CD14-positive monocyte (primary cell): ENCODE measurements around the gene KCNIP3. TPM values are rescaled to one million over a fixed set of nuclear protein-coding genes. Genes with fewer than 3 reads are reported as not detected.

Source experiments
- DNase-seq, 3 donors: peaks; one replicate each; pipeline ENCODE4 v3.0.0-alpha.2; 2011 to 2022
- H2AFZ ChIP-seq: 2 replicates; pipeline ENCODE4 v1.6.0; 2012; ENCODE audit warnings: mild to moderate bottlenecking, low read depth, low read length, inconsistent platforms; ENCODE audit not compliant: insufficient read depth, poor library complexity, severe bottlenecking
- H3K27ac ChIP-seq, 2 donors: 1 replicate in 1 of 2; 2 replicates in 1 of 2; pipeline ENCODE4 v1.5.1; 2012 to 2013; ENCODE audit warnings: low read length in 2 of 2, control low read depth in 1 of 2, inconsistent platforms in 1 of 2, low read depth in 1 of 2, mild to moderate bottlenecking in 1 of 2
- H3K27me3 ChIP-seq, 2 donors: one replicate each; pipeline versions ENCODE4 v1.6.0 to v1.6.1; 2011 to 2013; ENCODE audit warnings: low read length in 2 of 2; ENCODE audit not compliant: control insufficient read depth in 2 of 2, insufficient read depth in 2 of 2
- H3K36me3 ChIP-seq, 2 donors: replicated peaks in 1 of 2; 1 replicate in 1 of 2; 2 replicates in 1 of 2; pipeline versions ENCODE4 v1.5.1 to v1.6.1; 2012 to 2013; ENCODE audit warnings: low read length in 2 of 2, control low read depth in 1 of 2, inconsistent platforms in 1 of 2, mild to moderate bottlenecking in 1 of 2; ENCODE audit not compliant: insufficient read depth in 2 of 2, control insufficient read depth in 1 of 2
- H3K4me1 ChIP-seq, 2 donors: 1 replicate in 1 of 2; 2 replicates in 1 of 2; pipeline versions ENCODE4 v1.5.1 to v1.6.1; 2012 to 2013; ENCODE audit warnings: low read length in 2 of 2, control low read depth in 1 of 2, inconsistent platforms in 1 of 2, mild to moderate bottlenecking in 1 of 2, moderate library complexity in 1 of 2; ENCODE audit not compliant: insufficient read depth in 2 of 2, control insufficient read depth in 1 of 2
- H3K4me2 ChIP-seq: replicated peaks from 2 replicates; pipeline ENCODE3; 2012; ENCODE audit warnings: low read length, moderate library complexity, mild to moderate bottlenecking; ENCODE audit not compliant: poor library complexity, severe bottlenecking; ENCODE audit errors: extremely low read depth
- H3K4me3 ChIP-seq, 3 experiments: fragments of 200-600 bp in 1 of 3; sonication (generic) in 1 of 3; replicated peaks in 1 of 3; 1 replicate in 2 of 3; 2 replicates in 1 of 3; pipeline ENCODE4 v1.5.1; 2011 to 2013; ENCODE audit warnings: low read length in 3 of 3, mild to moderate bottlenecking in 3 of 3, control low read depth in 2 of 3, low read depth in 2 of 3, inconsistent platforms in 1 of 3, moderate library complexity in 1 of 3
- H3K79me2 ChIP-seq: 2 replicates; pipeline ENCODE4 v1.6.0; 2012; ENCODE audit warnings: mild to moderate bottlenecking, control low read depth, inconsistent platforms, low read length, moderate library complexity; ENCODE audit not compliant: insufficient read depth
- H3K9ac ChIP-seq: 2 replicates; pipeline ENCODE4 v1.6.0; 2017; ENCODE audit warnings: low read length, mild to moderate bottlenecking; ENCODE audit not compliant: insufficient read depth, poor library complexity, severe bottlenecking
- H3K9me3 ChIP-seq, 2 donors: replicated peaks in 1 of 2; 1 replicate in 1 of 2; 2 replicates in 1 of 2; pipeline versions ENCODE4 v1.5.1 to v1.6.1; 2012 to 2013; ENCODE audit warnings: low read length in 2 of 2, control low read depth in 1 of 2; ENCODE audit not compliant: control insufficient read depth in 1 of 2, insufficient read depth in 1 of 2
- H4K20me1 ChIP-seq: 2 replicates; pipeline ENCODE4 v1.6.0; 2012; ENCODE audit warnings: mild to moderate bottlenecking, low read length, control low read depth, moderate library complexity; ENCODE audit not compliant: insufficient read depth
- H3K27ac Mint-ChIP-seq, 7 donors: one replicate each; pipeline ENCODE4 v1.8.0; 2020; ENCODE audit warnings: mild to moderate bottlenecking in 7 of 7, mixed read lengths in 7 of 7, moderate library complexity in 6 of 7, inconsistent platforms in 2 of 7
- H3K27me3 Mint-ChIP-seq, 3 donors: one replicate each; pipeline ENCODE4 v1.8.0; 2021 to 2022; ENCODE audit warnings: low read depth in 3 of 3, mild to moderate bottlenecking in 3 of 3, mixed read lengths in 3 of 3, moderate library complexity in 3 of 3, inconsistent platforms in 1 of 3
- H3K36me3 Mint-ChIP-seq, 2 donors: one replicate each; pipeline ENCODE4 v1.8.0; 2020; ENCODE audit warnings: mixed read lengths in 2 of 2, inconsistent platforms in 1 of 2, mild to moderate bottlenecking in 1 of 2
- H3K4me1 Mint-ChIP-seq: one replicate; pipeline ENCODE4 v1.8.0; 2020; ENCODE audit warnings: mild to moderate bottlenecking, mixed read lengths
- H3K4me3 Mint-ChIP-seq, 2 donors: one replicate each; pipeline ENCODE4 v1.8.0; 2020; ENCODE audit warnings: mild to moderate bottlenecking in 2 of 2, mixed read lengths in 2 of 2, moderate library complexity in 1 of 2
- H3K9me3 Mint-ChIP-seq, 7 donors: one replicate each; pipeline ENCODE4 v1.8.0; 2020 to 2022; ENCODE audit warnings: mixed read lengths in 7 of 7, mild to moderate bottlenecking in 6 of 7, moderate library complexity in 6 of 7, inconsistent platforms in 2 of 7
- CTCF ChIP-seq: fragments of 200-600 bp; IDR thresholded peaks from one replicate; pipeline ENCODE4 v1.8.0; 2022; ENCODE audit warnings: antibody characterized with exemption, mild to moderate bottlenecking
- WGBS: methylation state at CpG from one replicate; pipeline ENCODE4 v1.1.5; 2013; ENCODE audit warnings: missing lambda C conversion rate; ENCODE audit not compliant: insufficient coverage; 5-methylcytosine and 5-hydroxymethylcytosine counted together
- intact Hi-C, 2 donors: fragments of 100-400 bp; cut with micrococcal nuclease; formaldehyde crosslinking; loops; one replicate each; pipeline versions ENCODE4 v1.15.0 to v1.15.1; 2023
- polyA plus RNA-seq, 3 donors: library from polyadenylated mRNA; depleted of rRNA in 1 of 3; unstranded in 2 of 3; stranded (reverse) in 1 of 3; fragments of 300-500 nt in 2 of 3; fragments of >200 nt in 1 of 3; fragmentation: Illumina TruSeq in 2 of 3; gene quantifications; 1 replicate in 2 of 3; 2 replicates in 1 of 3; pipeline ENCODE4 v1.2.3, GENCODE V29; 2012 to 2021

KCNIP3 gene
- polyA plus RNA-seq, 3 donors = not detected

- no peaks in the 10 kb centered on the region for H3K9me3 ChIP-seq
- 100% methylated on average over 1 of the region's 6 CpGs for WGBS
- H4K20me1 ChIP-seq = no peaks in the 10 kb centered on the region
- Mint-ChIP-seq H3K36me3 (no peaks in the 10 kb centered on the region), H3K27ac (no peak overlapping the region), H3K9me3 (peaks cover 0 to 1% (median 0%) of the 10 kb centered on the region in 7 donors), H3K4me3 (no peak overlapping the region), H3K27me3 (peaks cover 0 to 6% (median 5%) of the 10 kb centered on the region in 3 donors), H3K4me1 (no peaks in the 10 kb centered on the region)
- no peak for TF ChIP-seq CTCF
- no peaks in the 10 kb centered on the region for H3K36me3 ChIP-seq
- no peak overlapping the region for H2AFZ ChIP-seq
- no peaks in the 10 kb centered on the region for H3K27me3 ChIP-seq
- no peak overlapping the region for H3K4me2 ChIP-seq
- no peak overlapping the region for H3K9ac ChIP-seq
- H3K4me1 ChIP-seq = no peaks in the 10 kb centered on the region
- H3K79me2 ChIP-seq = no peaks in the 10 kb centered on the region
- intact Hi-C loops = no loop called here
- H3K4me3 ChIP-seq = no peak overlapping the region
- DNase-seq = no peak
- no peak overlapping the region for H3K27ac ChIP-seq
These were observed 24.8 kb upstream of the KCNIP3 start for GRCh38 chr2:95272299-95272751.

GRCh38 chr2:95272781-95273180, 24.4 kb upstream of the KCNIP3 start:
- Histone ChIP-seq H3K27ac (no peak overlapping the region), H3K9ac (no peak overlapping the region), H3K9me3 (no peaks in the 10 kb centered on the region), H2AFZ (peak overlapping the region; percentile 31), H3K4me3 (no peak overlapping the region), H3K27me3 (no peaks in the 10 kb centered on the region), H3K79me2 (no peaks in the 10 kb centered on the region), H3K4me1 (no peaks in the 10 kb centered on the region), H3K4me2 (no peak overlapping the region), H3K36me3 (no peaks in the 10 kb centered on the region), H4K20me1 (no peaks in the 10 kb centered on the region)
- H3K4me3 Mint-ChIP-seq = no peak overlapping the region
- no peaks in the 10 kb centered on the region for H3K36me3 Mint-ChIP-seq
- no peak overlapping the region for H3K27ac Mint-ChIP-seq
- DNase-seq = no peak
- intact Hi-C loops = no loop called here
- no peaks in the 10 kb centered on the region for H3K4me1 Mint-ChIP-seq
- peaks cover 0 to 6% (median 5%) of the 10 kb centered on the region in 3 donors for H3K27me3 Mint-ChIP-seq
- TF ChIP-seq CTCF = no peak
- peaks cover 0 to 1% (median 0%) of the 10 kb centered on the region in 7 donors for H3K9me3 Mint-ChIP-seq
- no CpG with 5 or more reads among the region's 1 CpG for WGBS
